Stimulated activated CD8-positive, alpha-beta memory T cell treated with anti-CD3 and anti-CD28 coated beads, Interleukin-4, amount 100 ng/mL, for 1 hour (primary cell): ENCODE results near the gene TMEM120A.
"Not testable (repeated sequence)": the region's sequence is repeated elsewhere in the genome, so short reads cannot be mapped to it uniquely, and the experiment has no call there.

ENCODE experiments used
- DNase-seq, 2 donors: peaks; one replicate each; pipeline ENCODE4 v3.0.0-alpha.2; 2020; ENCODE audit warnings: low read depth in 2 of 2, low spot score in 1 of 2

TMEM120A gene

GRCh38 chr7:75994388-75995051, at the start of gene TMEM120A:
Gene TMEM120A (minus strand): TSS chr7:75994595. CDS start chr7:75994570, 25 bp downstream.
- peak; percentile 87 to 91 for DNase-seq

GRCh38 chr7:76040126-76040525, 45.7 kb upstream of the TMEM120A start:
- no peak for DNase-seq

GRCh38 chr7:76037310-76037709, 42.9 kb upstream of the TMEM120A start:
- no peak for DNase-seq

DNA sequence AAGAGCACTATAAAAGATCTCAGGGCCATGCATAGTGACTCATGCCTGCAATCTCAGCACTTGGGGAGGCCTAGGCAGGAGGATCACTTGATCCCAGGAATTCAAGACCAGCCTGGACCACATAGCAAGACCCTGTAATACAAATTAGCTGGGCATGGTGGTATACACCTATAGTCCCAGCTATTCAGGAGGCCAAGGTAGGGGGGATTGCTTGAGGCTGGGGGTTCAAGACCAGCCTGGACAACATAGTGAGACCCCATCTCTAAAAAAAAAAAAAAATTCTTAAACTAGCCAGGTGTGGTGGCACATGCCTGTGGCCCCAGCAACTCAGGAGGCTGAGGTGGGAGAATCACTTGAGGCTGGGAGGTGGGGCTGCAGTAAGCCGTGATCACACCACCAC, 37.6 kb upstream of the TMEM120A start:
- DNase-seq, result no peak

DNA sequence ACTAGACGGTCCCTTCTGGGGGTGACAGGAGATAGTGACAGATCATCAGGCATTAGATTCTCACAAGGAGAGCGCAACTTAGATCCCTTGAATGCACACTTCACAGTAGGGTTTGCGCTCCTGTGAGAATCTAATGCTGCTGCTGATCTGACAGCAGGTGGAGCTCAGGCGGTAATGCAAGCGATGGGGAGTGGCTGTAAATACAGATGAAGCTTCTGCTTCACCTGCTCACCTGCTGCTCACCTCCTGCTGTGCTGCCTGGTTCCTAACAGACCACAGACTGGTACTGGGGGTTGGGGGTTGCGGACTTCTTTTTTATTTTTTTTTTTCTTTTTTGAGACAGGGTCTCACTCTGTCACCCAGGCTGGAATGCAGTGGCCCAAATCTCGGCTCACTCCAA, 35.3 kb upstream of the TMEM120A start:
- DNase-seq, result not testable (repeated sequence)

DNA sequence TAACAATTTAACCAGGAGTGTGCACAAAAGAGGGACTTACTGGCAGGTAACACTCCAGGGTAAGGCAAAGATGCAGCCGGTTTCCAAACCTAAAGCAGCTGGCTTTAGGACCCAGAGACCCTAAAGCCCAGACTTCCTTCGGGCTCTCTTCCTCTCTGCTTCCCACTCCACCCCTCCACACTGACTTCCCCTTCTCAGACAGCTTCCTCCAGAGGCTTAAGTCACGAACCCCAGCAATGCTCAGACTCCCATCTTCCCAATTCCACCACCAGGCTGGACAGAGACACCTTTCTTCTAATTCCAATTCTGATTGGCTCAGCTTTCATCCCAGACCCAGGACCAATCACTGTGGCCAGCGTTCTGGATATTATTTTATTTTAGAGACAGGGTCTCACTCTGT, 28.6 kb upstream of the TMEM120A start:
- no peak for DNase-seq

- no peak for DNase-seq
These were observed 27.8 kb upstream of the TMEM120A start for GRCh38 chr7:76022026-76022780.

GRCh38 chr7:76020031-76020714, 25.8 kb upstream of the TMEM120A start:
- DNase-seq, result peak in 1 of 2 donors; percentile 38

GRCh38 chr7:76018520-76018919, 24.1 kb upstream of the TMEM120A start:
- not testable (repeated sequence) for DNase-seq

GRCh38 chr7:76016191-76016947, 22.0 kb upstream of the TMEM120A start:
- no peak for DNase-seq

GRCh38 chr7:76011442-76011861, 17.1 kb upstream of the TMEM120A start:
- no peak for DNase-seq

GRCh38 chr7:76009672-76010600, 15.5 kb upstream of the TMEM120A start:
- DNase-seq, result no peak

DNA sequence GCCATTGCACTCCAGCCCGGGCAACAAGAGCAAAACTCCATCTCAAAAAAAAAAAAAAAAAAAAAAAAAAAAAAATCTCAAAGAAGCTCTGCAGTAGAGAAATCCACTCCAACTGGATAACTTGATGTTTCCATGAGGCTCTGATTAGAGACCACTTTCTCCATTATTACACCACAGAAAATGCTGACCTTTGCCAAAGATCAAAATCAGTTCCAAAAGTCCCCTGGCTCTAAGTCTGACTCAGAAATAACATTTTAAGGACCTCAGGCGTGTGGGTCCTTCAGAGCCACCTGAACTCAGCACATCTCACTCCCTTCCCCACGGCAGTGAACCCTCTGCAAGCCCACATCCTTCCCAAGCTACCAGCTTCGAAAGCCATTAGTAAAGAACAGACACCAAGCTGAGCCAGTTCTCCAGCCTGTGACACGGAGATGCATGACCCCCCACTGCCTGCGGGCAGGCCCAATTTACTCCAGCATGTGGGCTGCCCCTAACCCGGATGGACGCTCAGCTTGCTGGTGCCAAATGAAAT, 13.8 kb upstream of the TMEM120A start:
- no peak for DNase-seq

DNA sequence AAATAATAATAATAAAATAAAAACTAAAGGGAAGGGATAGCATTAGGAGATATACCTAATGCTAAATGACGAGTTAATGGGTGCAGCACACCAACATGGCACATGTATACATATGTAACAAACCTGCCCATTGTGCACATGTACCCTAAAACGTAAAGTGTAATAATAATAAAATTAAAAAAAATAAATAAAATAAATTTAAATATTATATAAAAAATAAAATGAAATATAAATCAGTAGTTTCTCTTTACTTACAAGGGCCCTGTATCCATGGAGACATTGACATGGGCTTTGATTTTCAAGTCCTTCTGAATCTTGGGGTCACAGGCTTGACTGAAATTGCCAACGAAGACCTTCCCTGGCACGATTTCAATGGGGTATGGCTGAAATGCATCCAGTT, 10.6 kb upstream of the TMEM120A start:
- DNase-seq, result not testable (repeated sequence)

DNA sequence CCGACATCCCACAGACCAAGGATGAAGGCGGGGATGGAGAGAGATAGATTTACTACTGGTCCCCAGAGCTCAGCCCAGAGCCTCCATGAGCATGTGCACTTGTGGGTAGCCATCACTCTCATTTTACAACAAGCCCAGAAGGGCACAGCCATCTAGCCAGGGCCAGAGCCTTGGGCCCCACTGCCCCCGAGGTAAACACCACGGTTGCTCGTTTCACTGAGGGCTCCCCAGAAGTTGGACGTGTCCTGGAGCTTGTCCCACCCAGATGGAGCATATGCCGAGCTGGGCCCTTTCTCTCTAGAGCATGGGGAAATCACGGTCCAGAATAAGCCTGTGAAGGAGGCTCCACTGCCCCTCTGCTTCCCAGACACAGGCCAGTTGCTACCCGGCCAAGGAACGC, 9.0 kb upstream of the TMEM120A start:
- no peak for DNase-seq

- no peak for DNase-seq
These were observed 8.4 kb upstream of the TMEM120A start for GRCh38 chr7:76002822-76003221.

- no peak for DNase-seq
These were observed 7.7 kb upstream of the TMEM120A start for GRCh38 chr7:76002139-76002538.

GRCh38 chr7:76000566-76000965, 6.2 kb upstream of the TMEM120A start:
- no peak for DNase-seq

DNA sequence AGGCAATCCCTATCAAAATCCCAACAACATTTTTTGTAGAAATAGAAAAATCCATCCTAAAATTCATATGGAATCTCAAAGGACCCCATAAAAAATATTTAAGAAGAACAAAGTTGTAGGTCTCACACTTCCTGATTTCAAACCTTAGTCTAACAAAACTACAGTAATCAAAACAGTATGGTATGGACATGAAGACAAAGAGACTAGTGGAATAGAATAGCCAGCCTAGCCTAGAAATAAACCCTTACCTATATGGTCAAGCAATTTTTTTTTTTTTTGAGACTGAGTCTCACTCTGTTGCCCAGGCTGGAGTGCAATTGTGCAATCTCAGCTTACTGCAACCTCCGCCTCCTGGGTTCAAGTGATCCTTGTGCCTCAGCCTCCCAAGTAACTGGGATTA, 3.6 kb upstream of the TMEM120A start:
- DNase-seq, result no peak

DNA sequence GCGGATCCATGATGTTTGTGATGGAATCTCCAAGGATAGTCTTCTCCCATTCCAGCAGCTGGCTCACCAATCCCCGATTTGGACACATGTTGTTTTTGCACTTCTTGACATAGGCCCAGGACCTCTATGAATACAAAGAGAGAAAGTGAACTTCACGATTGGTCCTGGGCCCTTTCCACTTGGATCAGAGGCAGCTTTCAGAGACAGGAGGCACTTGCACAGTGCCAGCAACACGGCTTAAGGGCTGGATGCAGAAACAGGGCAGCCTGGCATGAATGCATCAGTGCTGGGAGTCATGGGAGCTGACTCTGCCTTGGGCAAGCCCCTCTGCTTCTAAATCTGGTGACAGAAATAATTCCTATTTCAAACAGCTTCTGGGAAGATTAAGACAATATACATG, 2.1 kb upstream of the TMEM120A start:
- DNase-seq, result no peak
